GM12878 (cell line): Measurements from ENCODE around the gene AXL.

Experiments
- CBX3 ChIP-seq: fragments of 200-600 bp; sonication (generic); IDR thresholded peaks from 2 replicates; pipeline ENCODE4 v1.6.1; 2016; ENCODE audit warnings: low read depth, borderline replicate concordance
- CTCF ChIP-seq, 3 experiments: IDR thresholded peaks in 2 of 3; conservative IDR thresholded peaks in 1 of 3; 2 replicates each; pipeline ENCODE4 v1.5.1; 2011; ENCODE audit warnings: low read depth in 3 of 3, low read length in 3 of 3, mild to moderate bottlenecking in 3 of 3, control low read depth in 2 of 3, moderate library complexity in 2 of 3, inconsistent platforms in 1 of 3, mixed read lengths in 1 of 3; ENCODE audit not compliant: control insufficient read depth in 2 of 3, insufficient read depth in 1 of 3; ENCODE audit errors: extremely low read depth in 1 of 3
- EGR1 ChIP-seq, 2 experiments: IDR thresholded peaks; 1 replicate in 1 of 2; 2 replicates in 1 of 2; pipeline ENCODE4 v1.6.1; 2011 to 2012; ENCODE audit warnings: low read depth in 2 of 2, low read length in 2 of 2, borderline replicate concordance in 1 of 2, mild to moderate bottlenecking in 1 of 2, moderate library complexity in 1 of 2
- IRF3 ChIP-seq: fragments of 450-650 bp; IDR thresholded peaks from 2 replicates; pipeline ENCODE4 v1.6.1; 2014; ENCODE audit warnings: mild to moderate bottlenecking
- RFX5 ChIP-seq: IDR thresholded peaks from 2 replicates; pipeline ENCODE4 v1.6.1; 2011; ENCODE audit warnings: low read depth, low read length, improper control_type of control experiment
- TAF1 ChIP-seq: IDR thresholded peaks from 2 replicates; pipeline ENCODE4 v1.6.1; 2011; ENCODE audit warnings: mild to moderate bottlenecking, low read depth, low read length, borderline replicate concordance

DNA sequence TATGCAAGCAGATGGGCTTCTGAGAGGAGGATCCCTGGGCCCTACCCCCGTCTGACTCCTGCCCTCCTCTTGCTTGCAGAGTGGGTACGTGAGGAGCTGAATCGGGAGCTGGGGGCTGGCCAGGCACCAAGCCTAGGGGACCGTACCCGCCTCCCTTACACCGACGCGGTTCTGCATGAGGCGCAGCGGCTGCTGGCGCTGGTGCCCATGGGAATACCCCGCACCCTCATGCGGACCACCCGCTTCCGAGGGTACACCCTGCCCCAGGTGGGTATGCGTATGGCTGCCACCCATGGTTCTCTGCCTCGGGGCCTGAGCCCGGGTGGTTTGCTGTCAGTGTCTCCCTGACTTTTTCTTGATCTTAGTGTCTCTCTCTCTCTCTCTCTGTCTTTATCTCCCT, 15.7 kb upstream of the AXL start:
- TF ChIP-seq EGR1 (IDR thresholded peaks at IDR 0.05; ENCODE audit: borderline replicate concordance in 1 of 2, low read depth in 2 of 2, low read length in 2 of 2) (no peak), CTCF (IDR thresholded peaks at IDR 0.05 in 2 of 3, conservative IDR thresholded peaks at IDR 0.05 in 1 of 3; ENCODE audit: control insufficient read depth in 2 of 3, extremely low read depth in 1 of 3, insufficient read depth in 1 of 3, low read depth in 3 of 3, low read length in 3 of 3) (no peak), TAF1 (no peak), IRF3 (no peak), RFX5 (no peak), CBX3 (no peak)
